Adrenal gland (tissue), 5 donors: ENCODE results near the gene RP2.

ENCODE experiments used
- CTCF ChIP-seq, 6 experiments: fragments of 450-650 bp in 4 of 6; fragments of 200-600 bp in 2 of 6; sonication (generic) in 1 of 6; IDR thresholded peaks; 1 replicate in 5 of 6; 2 replicates in 1 of 6; pipeline versions ENCODE4 v1.5.1 to v1.8.0; 2016 to 2021; ENCODE audit warnings: antibody characterized with exemption in 6 of 6, mild to moderate bottlenecking in 2 of 6, moderate library complexity in 1 of 6
- POLR2A ChIP-seq, 2 donors: fragments of 450-650 bp; IDR thresholded peaks; one replicate each; pipeline ENCODE4 v1.6.1; 2017; ENCODE audit warnings: antibody characterized with exemption in 2 of 2, mild to moderate bottlenecking in 2 of 2, moderate library complexity in 1 of 2
- donor health status: DM: no; HTN: no; CAD: no.

GRCh38 chrX:46912603-46913491, 76.0 kb downstream of the RP2 start:
- TF ChIP-seq CTCF (IDR thresholded peaks at IDR 0.05) (peak; percentile 19 to 59 (median 50)), POLR2A (IDR thresholded peaks at IDR 0.05) (no peak)
